HG02943 (cell line): ENCODE data around the gene DSN1.
A peak's percentile ranks its signal among the peaks of the same experiment; 100 is the strongest.

Experiments
- ATAC-seq: cut with Tn5 transposase; IDR thresholded peaks from one replicate; pipeline ENCODE4 v1.9.1; 2021; ENCODE audit warnings: mild to moderate bottlenecking, low read depth, moderate library complexity; ENCODE audit not compliant: unreplicated experiment

Gene DSN1

GRCh38 chr20:36796875-36797274 is 23.3 kb upstream of the DSN1 start:
- ATAC-seq, result no peak

- no peak for ATAC-seq
Observed at GRCh38 chr20:36796117-36796516, 22.6 kb upstream of the DSN1 start.

- ATAC-seq, result no peak
Observed at GRCh38 chr20:36795691-36796090, 22.1 kb upstream of the DSN1 start.

DNA sequence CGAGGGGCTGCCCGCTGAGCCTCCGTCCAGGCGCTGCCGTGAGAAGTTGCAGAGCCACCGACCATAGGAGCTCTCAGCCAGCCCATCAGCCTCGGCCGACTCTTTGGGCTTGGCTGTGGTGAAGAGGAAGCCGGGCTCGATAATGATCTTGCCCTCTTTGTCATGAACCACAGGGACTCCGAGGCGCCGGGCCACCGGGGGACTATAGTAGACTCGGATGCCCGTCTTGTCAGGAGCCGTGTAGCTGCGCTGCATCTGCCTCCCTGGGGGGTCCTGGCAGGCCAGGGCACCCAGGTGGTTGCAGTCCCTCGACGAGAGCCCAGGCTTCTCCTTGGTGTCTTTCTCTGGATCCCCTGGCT is 20.5 kb upstream of the DSN1 start:
- ATAC-seq, result no peak

DNA sequence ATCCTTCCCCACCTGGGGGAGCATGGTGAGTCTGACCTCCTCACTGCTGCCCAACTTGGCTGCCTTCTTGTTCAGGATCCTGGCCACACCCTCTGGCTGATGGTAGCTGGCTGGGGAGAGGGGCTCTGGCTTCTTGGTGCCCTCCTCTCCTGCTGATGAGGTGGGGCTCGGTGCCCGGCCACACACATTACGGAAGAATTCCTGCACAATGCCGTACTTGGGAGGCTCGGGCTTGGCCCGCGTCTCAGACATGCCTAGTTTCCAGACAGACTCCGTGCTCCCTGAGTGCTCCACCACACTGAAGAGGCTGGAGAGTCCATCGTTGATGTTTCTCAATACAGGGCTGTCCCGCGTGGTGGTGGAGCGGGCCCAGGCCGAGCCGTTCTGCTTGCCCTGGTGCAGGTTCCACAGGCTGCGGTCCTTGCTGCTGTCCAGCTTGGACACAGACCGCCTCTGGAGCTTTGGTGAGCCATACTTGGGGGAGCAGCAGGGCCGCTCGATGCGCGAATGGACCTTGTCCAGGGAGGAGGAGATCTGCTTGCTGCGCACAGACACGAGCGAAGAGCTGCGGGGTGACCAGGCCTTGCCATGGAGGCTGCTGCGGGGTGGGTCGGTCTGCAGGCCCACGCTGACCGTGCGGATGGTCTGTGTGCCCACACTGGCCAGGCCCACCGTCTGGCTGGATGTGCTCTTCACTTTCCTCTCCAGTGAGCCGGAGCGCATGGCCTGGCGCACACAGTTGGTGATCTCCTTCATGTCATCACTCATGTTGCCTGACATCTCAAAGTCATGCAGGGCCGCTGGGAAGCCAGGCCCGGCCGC is 19.9 kb upstream of the DSN1 start:
- no peak for ATAC-seq

- ATAC-seq, result no peak
Observed at GRCh38 chr20:36792422-36792821, 18.9 kb upstream of the DSN1 start.

GRCh38 chr20:36791862-36792261 is 18.3 kb upstream of the DSN1 start:
- ATAC-seq, result no peak

DNA sequence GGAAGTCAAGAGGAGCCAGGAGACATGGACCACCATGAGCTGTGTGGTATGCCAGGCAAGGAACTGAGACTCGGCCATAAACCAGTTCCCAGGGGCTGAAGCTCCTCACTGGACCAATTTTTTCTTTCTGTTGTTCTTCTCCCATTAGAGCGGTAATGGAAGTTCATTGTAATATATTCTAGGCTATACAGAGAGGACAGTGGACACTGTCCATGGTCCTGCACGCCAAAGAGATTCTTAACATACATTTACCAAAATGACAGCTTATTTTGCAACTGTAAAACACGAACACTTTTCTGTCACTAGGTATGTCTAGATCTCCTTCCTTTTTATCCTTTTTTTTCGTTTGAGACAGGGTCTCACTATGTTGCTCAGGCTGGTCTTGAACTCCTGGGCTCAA is 13.1 kb upstream of the DSN1 start:
- no peak for ATAC-seq

DNA sequence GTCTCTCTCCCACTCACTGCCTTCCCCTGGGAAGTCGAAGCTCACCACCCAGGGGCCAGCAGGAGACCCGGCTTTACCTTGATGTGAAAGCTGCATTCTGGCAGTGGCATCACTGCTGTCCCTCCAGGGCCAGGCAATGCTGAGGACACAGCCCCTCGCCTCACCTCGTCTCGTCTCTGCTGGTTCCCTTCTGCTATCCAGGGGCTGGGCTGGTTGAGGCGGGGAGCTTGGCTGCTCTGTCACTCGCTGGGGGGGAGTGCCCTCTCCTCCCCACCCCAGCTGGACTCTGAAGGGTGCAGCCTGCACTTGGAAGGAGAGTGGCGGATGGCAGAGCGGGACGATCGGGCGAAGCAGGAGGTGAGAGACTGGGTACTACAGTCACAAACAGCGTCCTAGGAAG is 12.7 kb upstream of the DSN1 start:
- no peak for ATAC-seq

GRCh38 chr20:36785308-36785707 is 11.7 kb upstream of the DSN1 start:
- no peak for ATAC-seq

DNA sequence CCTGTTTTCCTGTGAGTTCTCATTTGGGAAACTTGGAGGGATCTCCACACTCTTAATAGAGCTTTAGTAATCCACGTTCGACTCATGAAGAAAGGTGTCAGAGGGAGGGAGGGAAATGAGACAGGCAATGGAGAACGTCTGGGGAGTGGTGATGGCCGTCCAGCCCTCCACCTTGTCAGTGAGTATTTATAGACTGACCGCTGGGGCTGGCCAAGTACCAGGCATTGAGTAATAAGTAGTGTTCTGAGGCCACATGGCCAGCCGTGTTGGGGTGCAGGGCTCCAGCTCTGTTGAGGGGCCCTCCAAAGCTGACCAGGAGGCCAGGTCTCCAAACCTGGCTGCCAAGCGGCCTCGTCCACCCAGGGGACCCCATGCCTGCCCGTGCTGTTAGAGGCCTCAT is 11.3 kb upstream of the DSN1 start:
- no peak for ATAC-seq

GRCh38 chr20:36784116-36784515 is 10.6 kb upstream of the DSN1 start:
- no peak for ATAC-seq

GRCh38 chr20:36779656-36780025 is 6.1 kb upstream of the DSN1 start:
- no peak for ATAC-seq

GRCh38 chr20:36778831-36779655 is 5.5 kb upstream of the DSN1 start:
- no peak for ATAC-seq

DNA sequence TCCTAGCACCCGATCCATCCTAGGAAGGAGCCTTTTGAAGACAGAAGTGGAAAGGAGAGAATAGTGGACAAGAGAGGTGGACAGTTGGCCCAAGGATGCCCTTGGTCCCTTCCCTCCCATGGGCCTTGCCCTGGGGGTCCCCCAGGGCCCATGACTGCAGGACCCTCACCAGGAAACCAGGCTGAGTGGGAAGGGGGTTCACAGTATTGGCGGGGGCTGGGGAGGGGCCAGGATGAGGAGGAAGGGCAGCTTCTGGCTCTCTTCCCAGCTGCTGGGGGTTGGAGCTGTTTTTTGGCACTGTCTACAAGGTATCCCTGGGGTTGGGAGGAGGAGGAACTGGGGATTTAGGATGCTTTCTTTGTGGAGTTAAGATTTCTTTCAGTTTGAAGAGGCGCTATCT is 4.0 kb upstream of the DSN1 start:
- no peak for ATAC-seq

DNA sequence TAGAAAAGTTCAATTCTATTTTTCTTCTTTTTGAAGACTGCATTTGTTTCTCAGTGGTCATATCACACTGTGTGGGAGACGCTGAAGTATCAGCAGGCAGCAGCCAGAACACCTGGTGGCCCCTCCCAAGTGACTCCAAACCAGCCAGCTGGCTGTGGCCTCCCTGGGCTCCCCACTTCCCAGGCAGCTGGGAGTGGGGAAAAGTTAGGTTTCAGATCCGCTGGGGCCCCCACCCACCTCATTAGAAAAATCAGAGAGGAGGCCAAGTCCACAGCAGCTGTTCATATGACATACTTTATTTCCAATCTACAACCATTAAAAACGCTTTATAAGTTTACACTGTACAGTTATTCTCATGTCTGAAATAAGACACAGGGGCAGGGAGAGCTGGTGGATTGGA is 3.6 kb upstream of the DSN1 start:
- ATAC-seq, result no peak

GRCh38 chr20:36775826-36776225 is 2.3 kb upstream of the DSN1 start:
- ATAC-seq, result no peak

GRCh38 chr20:36775196-36775595 is 1.6 kb upstream of the DSN1 start:
- no peak for ATAC-seq

DNA sequence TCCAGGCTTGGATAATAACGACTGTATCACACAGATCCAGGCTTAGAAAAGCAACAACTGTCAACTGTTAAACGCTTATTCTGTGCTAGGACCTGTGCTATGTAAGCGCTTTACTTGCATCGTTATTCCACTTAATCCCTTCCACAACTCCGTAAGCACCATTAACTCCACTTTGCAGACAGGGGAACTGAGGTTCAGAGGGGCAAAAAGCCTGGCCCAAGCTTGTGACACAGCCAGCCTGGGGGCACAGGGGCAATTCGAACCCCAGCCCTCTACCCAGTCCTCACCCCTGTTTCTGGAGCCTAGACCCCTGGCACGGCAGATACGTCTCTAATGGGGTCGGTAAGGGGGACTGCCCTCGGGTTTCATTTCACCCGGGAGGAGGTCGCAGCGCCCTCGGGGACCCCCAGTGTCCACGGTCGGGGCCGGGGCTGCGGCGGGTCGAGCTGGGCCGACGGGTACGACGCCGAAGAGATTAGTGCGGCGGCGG is 411 bp downstream of the DSN1 start:
- peak; percentile 34 for ATAC-seq

- ATAC-seq, result no peak
Observed at GRCh38 chr20:36770680-36771079, 2.9 kb downstream of the DSN1 start.

DNA sequence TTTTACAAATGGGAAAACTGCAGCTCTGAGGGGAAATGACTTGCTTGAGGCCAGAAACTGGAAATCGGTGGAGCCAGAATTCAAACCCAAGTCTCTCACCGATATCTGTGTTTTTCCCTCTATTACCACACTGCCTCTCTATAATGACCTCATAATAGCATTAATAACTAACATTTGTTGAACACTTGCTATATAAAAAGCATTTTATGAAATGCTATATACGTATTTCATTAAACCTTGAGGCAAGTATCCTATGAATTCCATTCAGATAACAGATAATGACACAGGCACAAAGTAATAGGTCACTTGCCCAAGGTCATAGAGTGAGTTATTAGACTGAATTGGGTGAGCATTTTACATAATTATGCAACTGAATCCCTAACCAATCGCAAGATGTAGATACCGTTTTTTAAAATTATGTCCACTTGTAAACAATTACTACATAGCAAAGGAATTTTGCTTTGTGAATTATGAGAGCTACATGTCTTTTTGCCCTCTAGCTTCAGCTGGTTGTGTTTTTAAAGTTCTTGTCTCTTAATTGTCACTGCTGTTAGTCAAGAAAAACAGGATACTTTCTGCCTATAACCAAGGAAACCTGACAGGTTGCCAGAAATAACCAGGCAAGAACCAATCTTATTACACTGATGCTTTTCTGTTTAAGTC is 4.7 kb downstream of the DSN1 start:
- ATAC-seq, result no peak
